Mucosa of stomach (tissue), 1 donor: ENCODE measurements around the gene ARHGAP9.
"Not testable (repeated sequence)": the region's sequence is repeated elsewhere in the genome, so short reads cannot be mapped to it uniquely, and the experiment has no call there.

Experiments used
- H3K27me3 ChIP-seq: one replicate; pipeline ENCODE4 v1.7.0; 2013; ENCODE audit warnings: mild to moderate bottlenecking, low read length; ENCODE audit not compliant: control insufficient read depth, insufficient read depth
- H3K36me3 ChIP-seq: one replicate; pipeline ENCODE4 v1.7.0; 2013; ENCODE audit warnings: low read length; ENCODE audit not compliant: control insufficient read depth, insufficient read depth
- H3K4me1 ChIP-seq: one replicate; pipeline ENCODE4 v1.7.0; 2013; ENCODE audit warnings: mild to moderate bottlenecking, low read length; ENCODE audit not compliant: control insufficient read depth, insufficient read depth
- H3K4me3 ChIP-seq: one replicate; pipeline ENCODE4 v1.7.0; 2013; ENCODE audit warnings: low read length
- H3K9ac ChIP-seq: one replicate; pipeline ENCODE4 v1.7.0; 2013; ENCODE audit warnings: mild to moderate bottlenecking, low read length, moderate library complexity
- H3K9me3 ChIP-seq: one replicate; pipeline ENCODE4 v1.7.0; 2013; ENCODE audit warnings: mild to moderate bottlenecking, low read length, moderate library complexity; ENCODE audit not compliant: control insufficient read depth
- donor health status: Pancreatic carcinoma.

Gene ARHGAP9

DNA sequence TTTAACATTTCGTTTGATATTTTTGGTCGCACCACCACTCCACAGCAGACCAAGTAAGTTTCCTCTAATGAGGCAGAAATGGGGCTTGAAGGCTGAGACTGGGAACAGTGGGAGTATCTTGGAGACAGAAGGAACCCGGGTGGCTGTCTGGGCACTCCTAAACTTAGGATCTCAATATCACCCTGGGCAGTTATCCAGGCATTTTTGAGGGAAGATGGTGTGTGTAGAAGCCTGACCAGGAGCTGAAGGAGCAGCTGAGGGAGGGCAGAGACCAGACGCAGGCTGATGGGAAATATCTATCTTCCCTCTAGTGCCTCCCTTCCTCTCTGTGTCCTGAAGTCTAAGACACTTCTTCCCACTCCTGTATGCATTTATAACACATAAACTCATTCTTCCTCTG is 18.9 kb upstream of the ARHGAP9 start:
- Histone ChIP-seq H3K36me3 (peaks cover 12% of the 10 kb centered on the region), H3K27me3 (no peaks in the 10 kb centered on the region), H3K9ac (no peak overlapping the region), H3K4me3 (no peak overlapping the region), H3K9me3 (no peaks in the 10 kb centered on the region), H3K4me1 (no peaks in the 10 kb centered on the region)

DNA sequence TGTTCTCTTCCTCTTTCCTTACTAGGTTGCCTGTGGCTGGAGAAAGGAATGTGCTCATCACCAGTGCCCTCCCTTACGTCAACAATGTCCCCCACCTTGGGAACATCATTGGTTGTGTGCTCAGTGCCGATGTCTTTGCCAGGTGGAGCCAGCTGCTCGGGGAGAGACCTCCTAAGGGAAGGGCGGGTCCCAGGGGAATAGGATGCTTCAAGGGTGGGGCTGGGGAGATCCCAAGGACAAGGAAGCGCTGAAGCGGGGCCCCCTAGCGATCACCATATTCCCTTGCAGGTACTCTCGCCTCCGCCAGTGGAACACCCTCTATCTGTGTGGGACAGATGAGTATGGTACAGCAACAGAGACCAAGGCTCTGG is 18.5 kb upstream of the ARHGAP9 start:
- no peaks in the 10 kb centered on the region for H3K4me1 ChIP-seq
- H3K27me3 ChIP-seq = no peaks in the 10 kb centered on the region
- H3K36me3 ChIP-seq = peaks cover 12% of the 10 kb centered on the region
- no peak overlapping the region for H3K4me3 ChIP-seq
- H3K9ac ChIP-seq = no peak overlapping the region
- no peaks in the 10 kb centered on the region for H3K9me3 ChIP-seq

DNA sequence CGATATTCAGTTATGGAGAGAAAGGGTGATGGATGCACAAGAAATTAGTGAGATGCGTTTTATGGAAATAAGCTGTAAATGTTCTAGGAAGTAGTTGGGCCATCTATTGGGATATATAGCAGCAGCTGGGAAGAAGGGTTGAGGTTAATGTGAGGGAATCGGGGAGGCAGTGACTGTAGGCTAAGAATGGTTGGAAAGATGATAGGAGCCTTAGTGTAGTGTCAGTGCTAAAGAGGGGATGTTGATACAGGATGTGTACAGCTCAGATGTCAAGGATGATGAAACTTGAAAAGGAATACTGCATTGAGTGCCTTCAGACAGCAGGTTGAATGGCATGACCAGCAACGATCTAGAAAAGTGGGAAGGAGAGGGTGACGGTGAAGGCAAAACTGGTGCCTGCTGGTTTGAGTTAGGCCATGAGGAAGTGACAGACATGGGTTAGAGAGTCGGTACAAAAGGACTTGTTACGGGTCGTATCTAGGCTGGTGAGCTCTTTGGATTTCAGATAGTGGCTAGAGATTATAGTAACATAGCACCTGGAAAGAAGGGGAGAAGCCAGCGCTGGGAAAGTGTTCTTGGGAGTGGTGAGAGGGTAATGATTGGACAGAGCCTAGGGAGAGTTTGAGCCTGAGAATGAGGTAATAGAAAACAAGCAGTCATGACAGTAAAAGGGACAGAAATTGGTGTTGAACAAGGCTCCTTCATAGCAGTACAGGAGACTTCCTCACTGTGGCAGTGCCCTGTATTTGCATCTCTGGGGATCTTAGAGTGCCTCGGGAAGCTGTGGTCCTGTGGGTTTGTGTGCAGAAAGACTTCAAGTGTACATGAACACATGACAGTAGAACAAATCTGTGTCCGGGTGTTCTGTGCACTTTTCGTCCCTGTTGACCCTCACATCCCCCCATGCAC is 17.8 kb upstream of the ARHGAP9 start:
- no peak overlapping the region for H3K4me3 ChIP-seq
- H3K9me3 ChIP-seq = no peaks in the 10 kb centered on the region
- no peak overlapping the region for H3K9ac ChIP-seq
- H3K36me3 ChIP-seq = peaks cover 16% of the 10 kb centered on the region
- H3K4me1 ChIP-seq = no peaks in the 10 kb centered on the region
- H3K27me3 ChIP-seq = no peaks in the 10 kb centered on the region

DNA sequence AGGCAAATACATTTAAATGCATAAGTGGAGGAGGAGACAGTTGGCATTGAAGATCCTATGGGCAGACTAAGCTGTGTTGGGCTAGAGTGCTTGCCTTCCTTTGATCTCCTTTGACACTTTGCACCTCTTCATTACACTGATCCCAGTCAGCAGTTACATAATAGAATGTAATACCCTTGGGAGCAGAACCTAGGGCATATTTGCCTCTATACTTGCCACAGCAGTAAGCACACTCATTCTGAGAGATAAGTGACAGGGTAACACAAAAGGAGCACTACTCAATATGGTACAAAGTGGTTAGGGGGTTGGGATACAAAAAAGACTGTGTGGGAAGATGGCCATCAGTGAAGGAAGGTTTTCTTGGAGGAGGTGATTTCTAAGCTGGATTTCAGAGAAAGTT is 17.2 kb upstream of the ARHGAP9 start:
- no peak overlapping the region for H3K4me3 ChIP-seq
- no peaks in the 10 kb centered on the region for H3K9me3 ChIP-seq
- H3K36me3 ChIP-seq = peaks cover 16% of the 10 kb centered on the region
- no peaks in the 10 kb centered on the region for H3K27me3 ChIP-seq
- H3K9ac ChIP-seq = no peak overlapping the region
- no peaks in the 10 kb centered on the region for H3K4me1 ChIP-seq

DNA sequence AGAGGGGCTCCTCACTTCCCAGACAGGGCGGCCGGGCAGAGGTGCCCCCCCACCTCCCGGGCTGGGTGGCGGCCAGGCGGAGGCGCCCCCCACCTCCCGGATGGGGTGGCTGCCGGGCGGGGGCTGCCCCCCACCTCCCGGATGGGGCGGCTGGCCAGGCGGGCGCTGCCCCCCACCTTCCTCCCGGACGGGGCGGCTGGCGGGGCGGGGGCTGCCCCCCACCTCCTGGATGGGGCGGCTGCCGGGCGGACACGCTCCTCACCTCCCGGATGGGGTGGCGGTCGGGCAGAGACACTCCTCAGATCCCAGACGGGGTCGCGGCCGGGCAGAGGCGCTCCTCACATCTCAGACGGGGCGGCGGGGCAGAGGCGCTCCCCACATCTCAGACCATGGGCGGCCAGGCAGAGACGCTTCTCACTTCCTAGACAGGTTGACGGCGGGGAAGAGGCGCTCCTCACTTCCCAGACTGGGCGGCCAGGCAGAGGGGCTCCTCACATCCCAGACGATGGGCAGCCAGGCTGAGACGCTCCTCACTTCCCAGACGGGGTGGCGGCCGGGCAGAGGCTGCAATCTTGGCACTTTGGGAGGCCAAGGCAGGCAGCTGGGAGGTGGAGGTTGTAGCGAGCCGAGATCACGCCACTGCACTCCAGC is 15.5 kb upstream of the ARHGAP9 start:
- not testable (repeated sequence) for H3K4me1 ChIP-seq, H3K9me3 ChIP-seq, H3K9ac ChIP-seq, H3K4me3 ChIP-seq, H3K27me3 ChIP-seq
- H3K36me3 ChIP-seq = peaks cover 13% of the 10 kb centered on the region

DNA sequence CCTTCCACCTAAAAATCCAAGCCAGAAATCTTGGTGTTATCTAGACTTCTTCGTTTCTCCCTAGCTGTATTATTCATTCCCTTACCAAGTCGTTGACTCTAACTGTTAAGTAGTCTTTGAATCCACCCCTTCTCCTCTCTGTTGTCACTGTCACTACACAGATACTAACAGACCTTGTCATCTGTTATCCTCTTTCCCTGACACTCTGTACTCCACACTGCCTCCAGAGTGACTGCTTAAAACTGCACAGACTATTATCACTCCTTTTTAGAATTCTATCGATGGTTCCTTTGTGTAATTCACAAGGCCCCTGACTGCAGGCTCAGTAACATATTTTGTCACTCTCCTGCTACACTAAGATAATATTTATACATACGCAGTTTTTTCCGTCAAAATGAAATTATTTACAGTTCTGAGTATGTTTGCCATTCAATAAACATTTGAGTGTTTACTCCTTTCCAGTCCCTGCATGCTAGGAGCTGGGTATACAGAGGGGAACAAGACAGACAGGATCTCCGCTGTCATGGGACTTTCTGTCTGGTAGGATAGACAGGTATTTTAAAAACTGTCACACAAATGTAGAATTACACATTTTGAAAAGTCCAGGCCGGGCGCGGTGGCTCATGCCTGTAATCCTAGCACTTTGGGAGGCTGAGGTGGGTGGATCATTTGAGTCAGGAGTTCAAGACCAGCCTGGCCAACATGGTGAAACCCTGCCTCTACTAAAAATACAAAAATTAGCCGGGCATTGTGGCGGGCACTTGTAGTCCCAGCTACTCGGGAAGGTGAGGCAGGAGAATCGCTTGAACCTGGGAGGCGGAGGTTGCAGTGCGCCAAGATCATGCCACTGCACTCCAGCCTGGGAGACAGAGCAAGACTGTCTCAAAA is 12.0 kb upstream of the ARHGAP9 start:
- Histone ChIP-seq H3K9ac (no peak overlapping the region), H3K9me3 (no peaks in the 10 kb centered on the region), H3K4me3 (no peak overlapping the region), H3K27me3 (no peaks in the 10 kb centered on the region), H3K4me1 (peaks cover 8% of the 10 kb centered on the region), H3K36me3 (peaks cover 7% of the 10 kb centered on the region)

DNA sequence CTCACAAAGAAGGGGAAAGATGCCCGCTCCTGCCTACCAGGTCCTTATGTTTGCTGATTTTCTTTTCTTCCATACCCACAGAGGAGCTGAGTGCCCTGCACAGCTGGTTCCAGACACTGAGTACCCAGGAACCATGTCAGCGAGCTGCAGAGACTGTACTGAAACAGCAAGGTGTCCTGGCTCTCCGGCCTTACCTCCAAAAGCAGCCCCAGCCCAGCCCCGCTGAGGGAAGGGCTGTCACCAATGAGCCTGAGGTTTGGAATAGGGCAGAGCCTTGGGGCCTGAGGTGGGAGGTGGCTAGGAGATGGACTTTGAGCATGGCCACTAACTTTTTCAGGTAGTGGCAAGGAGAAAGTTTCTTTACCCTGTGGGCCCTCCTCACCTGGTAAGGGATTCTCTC is 10.5 kb upstream of the ARHGAP9 start:
- Histone ChIP-seq H3K4me3 (no peak overlapping the region), H3K9ac (no peak overlapping the region), H3K36me3 (peaks cover 7% of the 10 kb centered on the region), H3K27me3 (no peaks in the 10 kb centered on the region), H3K9me3 (no peaks in the 10 kb centered on the region), H3K4me1 (peaks cover 8% of the 10 kb centered on the region)

DNA sequence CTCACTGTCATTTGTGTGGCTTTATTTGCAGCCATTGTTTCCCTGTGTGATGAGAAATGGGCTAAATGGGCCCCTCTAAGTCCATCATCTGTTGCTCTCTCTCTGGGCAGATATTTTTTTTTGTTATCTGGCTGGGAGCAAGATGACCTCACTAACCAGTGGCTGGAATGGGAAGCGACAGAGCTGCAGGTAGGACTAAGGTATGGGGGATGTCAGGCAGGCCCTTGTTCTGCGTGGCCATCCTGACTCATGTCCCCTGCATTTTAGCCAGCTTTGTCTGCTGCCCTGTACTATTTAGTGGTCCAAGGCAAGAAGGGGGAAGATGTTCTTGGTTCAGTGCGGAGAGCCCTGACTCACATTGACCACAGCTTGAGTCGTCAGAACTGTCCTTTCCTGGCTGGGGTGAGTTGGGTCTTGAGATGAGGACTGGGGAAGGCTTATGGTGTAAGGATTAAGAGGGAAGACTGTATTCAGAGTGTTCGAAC is 9.5 kb upstream of the ARHGAP9 start:
- H3K4me3 ChIP-seq = no peak overlapping the region
- peaks cover 7% of the 10 kb centered on the region for H3K36me3 ChIP-seq
- no peaks in the 10 kb centered on the region for H3K27me3 ChIP-seq
- H3K4me1 ChIP-seq = peaks cover 8% of the 10 kb centered on the region
- H3K9me3 ChIP-seq = no peaks in the 10 kb centered on the region
- peak overlapping the region; percentile 72 for H3K9ac ChIP-seq

DNA sequence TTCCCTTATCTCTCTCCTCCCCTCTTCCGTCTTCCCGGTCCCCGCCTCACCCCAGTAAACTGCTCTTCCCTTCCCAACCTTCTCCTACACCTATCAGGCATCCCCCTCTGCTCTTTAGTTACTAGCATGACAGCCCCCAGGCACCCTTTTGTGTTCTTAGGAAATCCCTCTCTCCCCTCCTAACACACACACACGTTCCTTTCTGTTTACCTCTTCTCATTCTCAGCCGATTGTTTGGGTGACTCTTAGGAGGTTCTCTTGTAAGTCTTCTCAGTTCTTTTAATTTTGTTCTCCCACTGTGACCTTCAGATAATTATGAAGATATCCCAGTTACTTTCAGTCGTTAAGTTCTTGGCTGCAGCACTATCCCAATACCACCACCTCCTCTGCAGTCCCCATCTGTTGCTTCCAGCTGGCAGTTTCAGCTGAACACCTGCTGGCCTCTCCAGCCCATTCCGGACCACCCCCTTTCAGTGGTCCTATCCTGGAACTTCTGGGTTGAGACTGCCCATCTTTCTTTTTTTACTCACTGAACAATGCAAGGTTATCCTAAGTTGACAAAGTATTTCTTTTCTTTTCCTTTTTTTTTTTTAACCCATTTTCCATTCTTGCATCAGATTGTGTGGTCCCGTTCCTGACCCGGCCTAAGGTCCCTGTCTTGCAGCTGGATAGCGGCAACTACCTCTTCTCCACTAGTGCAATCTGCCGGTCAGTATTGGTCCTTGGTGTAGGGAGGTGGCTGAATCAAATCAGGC is 8.9 kb upstream of the ARHGAP9 start:
- Histone ChIP-seq H3K4me3 (peak overlapping the region; percentile 70), H3K4me1 (peaks cover 8% of the 10 kb centered on the region), H3K36me3 (peaks cover 7% of the 10 kb centered on the region), H3K9me3 (no peaks in the 10 kb centered on the region), H3K27me3 (no peaks in the 10 kb centered on the region), H3K9ac (peak overlapping the region; percentile 72)

DNA sequence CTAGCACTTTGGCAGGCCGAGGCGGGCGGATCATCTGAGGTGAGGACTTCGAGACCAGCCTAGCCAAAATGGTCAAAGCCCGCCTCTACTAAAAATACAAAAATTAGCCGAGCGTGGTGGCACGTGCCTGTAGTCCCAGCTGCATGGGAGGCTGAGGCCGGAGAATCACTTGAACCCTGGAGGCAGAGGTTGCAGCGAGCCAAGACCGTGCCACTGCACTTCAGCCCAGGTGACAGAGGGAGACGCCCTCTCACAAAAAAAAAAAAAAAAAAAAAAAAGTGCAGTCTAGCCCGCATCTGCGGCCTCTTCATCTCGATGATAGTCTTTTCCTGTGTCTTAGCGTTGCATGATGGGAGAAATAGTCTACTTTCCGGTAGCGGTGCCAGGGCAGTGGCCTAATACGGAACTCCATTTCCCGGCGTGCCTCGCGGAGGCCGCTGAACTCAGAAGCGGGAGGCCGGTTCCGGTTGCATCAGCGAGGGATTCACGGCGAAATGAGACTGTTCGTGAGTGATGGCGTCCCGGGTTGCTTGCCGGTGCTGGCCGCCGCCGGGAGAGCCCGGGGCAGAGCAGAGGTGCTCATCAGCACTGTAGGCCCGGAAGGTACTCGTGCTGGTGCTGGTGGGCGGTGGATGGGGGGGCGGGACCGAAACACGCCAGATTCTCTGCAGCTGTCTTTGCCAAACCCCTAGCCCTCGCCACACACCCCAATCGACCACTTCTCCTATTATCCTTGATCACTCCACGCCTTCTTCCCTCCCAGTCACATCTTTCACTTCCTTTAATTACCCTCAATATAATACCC is 8.1 kb upstream of the ARHGAP9 start, which contains the start of gene MARS1:
Gene MARS1 (plus strand): TSS at position 472 of the 805 bp plus-strand sequence. CDS start 23 bp downstream, at position 495.
- Histone ChIP-seq H3K9me3 (no peaks in the 10 kb centered on the region), H3K36me3 (peaks cover 6% of the 10 kb centered on the region), H3K4me3 (peak within 1 kb of the TSS; percentile 70), H3K27me3 (no peaks in the 10 kb centered on the region), H3K4me1 (peaks cover 8% of the 10 kb centered on the region), H3K9ac (peak within 1 kb of the TSS; percentile 72)
